HepG2 (cell line): ENCODE results near the gene STK11. TPM values are rescaled to one million over a fixed set of nuclear protein-coding genes. Genes with fewer than 3 reads are reported as not detected.

Experiments used
- HOXD1 ChIP-seq: sonication (generic); formaldehyde crosslinking; IDR thresholded peaks from 2 replicates; pipeline ENCODE4 v1.5.0; 2020; ENCODE audit warnings: missing genetic modification reagents
- KDM3A ChIP-seq: IDR thresholded peaks from 2 replicates; pipeline ENCODE4 v1.6.1; 2018; ENCODE audit warnings: low read depth, missing compliant biosample characterization
- RAD21 ChIP-seq: fragments of 450-650 bp; formaldehyde crosslinking; IDR thresholded peaks from 2 replicates; pipeline ENCODE4 v1.5.0; 2020; ENCODE audit warnings: mild to moderate bottlenecking
- SMYD3 ChIP-seq: sonication (generic); formaldehyde crosslinking; IDR thresholded peaks from 2 replicates; pipeline ENCODE4 v1.8.1; 2023; ENCODE audit warnings: mild to moderate bottlenecking, missing genetic modification reagents
- SYNCRIP ChIP-seq: fragments of 200-400 bp; formaldehyde crosslinking; IDR thresholded peaks from 2 replicates; pipeline ENCODE4 v1.6.1; 2018; ENCODE audit warnings: mild to moderate bottlenecking, low read depth, low read length; ENCODE audit not compliant: insufficient read depth
- TBL1XR1 ChIP-seq: fragments of 150-350 bp; IDR thresholded peaks from 2 replicates; pipeline ENCODE4 v1.6.1; 2014; ENCODE audit warnings: borderline replicate concordance, low read length; ENCODE audit not compliant: partially characterized antibody
- ZBTB40 ChIP-seq, 2 experiments: fragments of 450-650 bp in 1 of 2; sonication (generic) in 1 of 2; formaldehyde crosslinking in 1 of 2; IDR thresholded peaks; 2 replicates each; pipeline versions ENCODE4 v1.6.1 to v1.8.0; 2016 to 2022; ENCODE audit warnings: antibody characterized with exemption in 1 of 2, mild to moderate bottlenecking in 1 of 2, missing genetic modification reagents in 1 of 2
- ZFP90 ChIP-seq: sonication (generic); formaldehyde crosslinking; IDR thresholded peaks from 2 replicates; pipeline ENCODE4 v1.8.0; 2022; ENCODE audit warnings: missing genetic modification reagents, mild to moderate bottlenecking, inconsistent platforms, borderline replicate concordance
- ZNF318 ChIP-seq: sonication (generic); formaldehyde crosslinking; IDR thresholded peaks from 2 replicates; pipeline ENCODE4 v1.4.0; 2020; ENCODE audit warnings: mild to moderate bottlenecking, missing genetic modification reagents
- ZNF891 ChIP-seq: sonication (generic); formaldehyde crosslinking; IDR thresholded peaks from 2 replicates; pipeline ENCODE4 v1.5.0; 2020; ENCODE audit warnings: mild to moderate bottlenecking, missing genetic modification reagents
- polyA plus RNA-seq, 8 experiments: library from polyadenylated mRNA; depleted of rRNA in 3 of 8; stranded (reverse) in 7 of 8; unstranded in 1 of 8; fragments of >200 nt; fragmentation: Illumina TruSeq in 4 of 8; extraction: Trizol in 4 of 8; gene quantifications; 2 replicates each; pipeline versions ENCODE4 v1.2.1 to v1.2.3, GENCODE V29; 2011 to 2016; ENCODE audit warnings: low read depth in 4 of 8, missing spikeins in 1 of 8, mixed read lengths in 1 of 8; ENCODE audit not compliant: insufficient read depth in 1 of 8
- total RNA-seq, 5 experiments: library from RNA; depleted of rRNA; stranded (reverse); fragments of >200 nt; fragmentation: Illumina TruSeq; extraction: Trizol; gene quantifications; 2 replicates each; pipeline ENCODE4 v1.2.3, GENCODE V29; 2016; ENCODE audit warnings: low read depth in 1 of 5

Gene STK11
- total and polyA plus RNA-seq, 2 of the 13 experiments (the other 11 are each of a cell fraction or from before 2014, with no cell fraction given), result 27.5 to 43.6 TPM

- no peak for TF ChIP-seq ZNF891 (CRISPR knock-in tag)
- TF ChIP-seq KDM3A, result peak; percentile 64; the same call in 1 of the 2 replicates
- TF ChIP-seq TBL1XR1, result no peak
- 0 out of 2 replicates have a peak, but pooled peaks have one; percentile 64 for TF ChIP-seq ZFP90 (CRISPR knock-in tag)
- no peak for TF ChIP-seq SYNCRIP
- no peak for TF ChIP-seq ZBTB40 (IDR thresholded peaks at IDR 0.05)
- TF ChIP-seq ZBTB40 (CRISPR knock-in tag; IDR thresholded peaks at IDR 0.05), result no peak
- no peak for TF ChIP-seq ZNF318 (CRISPR knock-in tag)
- TF ChIP-seq RAD21 (CRISPR knock-in tag), result peak; percentile 98
- no peak for TF ChIP-seq SMYD3 (CRISPR knock-in tag)
- no peak for TF ChIP-seq HOXD1
These were observed 38.5 kb downstream of the STK11 start (continued) for GRCh38 chr19:1243768-1244692.
